MM.1S (cell line): ENCODE measurements around the gene KCNMA1.

Experiments used
- EZH2 ChIP-seq: fragments of 300-600 bp; sonication (generic); optimal IDR thresholded peaks from 2 replicates; pipeline ENCODE3; 2017; ENCODE audit warnings: low read depth, mild to moderate bottlenecking, antibody characterized with exemption, low read length, mixed read lengths
- TF ChIP-seq, protein P1 (sequence below): fragments of 300-600 bp; sonication (generic); IDR thresholded peaks from 2 replicates; pipeline ENCODE4 v1.5.1; 2016; ENCODE audit warnings: antibody characterized with exemption, low read length, mixed read lengths

- TF ChIP-seq, protein P1, sequence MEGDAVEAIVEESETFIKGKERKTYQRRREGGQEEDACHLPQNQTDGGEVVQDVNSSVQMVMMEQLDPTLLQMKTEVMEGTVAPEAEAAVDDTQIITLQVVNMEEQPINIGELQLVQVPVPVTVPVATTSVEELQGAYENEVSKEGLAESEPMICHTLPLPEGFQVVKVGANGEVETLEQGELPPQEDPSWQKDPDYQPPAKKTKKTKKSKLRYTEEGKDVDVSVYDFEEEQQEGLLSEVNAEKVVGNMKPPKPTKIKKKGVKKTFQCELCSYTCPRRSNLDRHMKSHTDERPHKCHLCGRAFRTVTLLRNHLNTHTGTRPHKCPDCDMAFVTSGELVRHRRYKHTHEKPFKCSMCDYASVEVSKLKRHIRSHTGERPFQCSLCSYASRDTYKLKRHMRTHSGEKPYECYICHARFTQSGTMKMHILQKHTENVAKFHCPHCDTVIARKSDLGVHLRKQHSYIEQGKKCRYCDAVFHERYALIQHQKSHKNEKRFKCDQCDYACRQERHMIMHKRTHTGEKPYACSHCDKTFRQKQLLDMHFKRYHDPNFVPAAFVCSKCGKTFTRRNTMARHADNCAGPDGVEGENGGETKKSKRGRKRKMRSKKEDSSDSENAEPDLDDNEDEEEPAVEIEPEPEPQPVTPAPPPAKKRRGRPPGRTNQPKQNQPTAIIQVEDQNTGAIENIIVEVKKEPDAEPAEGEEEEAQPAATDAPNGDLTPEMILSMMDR, result no peak
- no peak for TF ChIP-seq EZH2
Measured at GRCh38 chr10:77664008-77664407, 26.4 kb upstream of the KCNMA1 start.
